CD14-positive monocyte (primary cell): ENCODE measurements around the gene ULBP3. TPM values are rescaled to one million over a fixed set of nuclear protein-coding genes. Genes with fewer than 3 reads are reported as not detected.

ENCODE experiments used
- DNase-seq, 3 donors: peaks; one replicate each; pipeline ENCODE4 v3.0.0-alpha.2; 2011 to 2022
- H2AFZ ChIP-seq: 2 replicates; pipeline ENCODE4 v1.6.0; 2012; ENCODE audit warnings: mild to moderate bottlenecking, low read depth, low read length, inconsistent platforms; ENCODE audit not compliant: insufficient read depth, poor library complexity, severe bottlenecking
- H3K27ac ChIP-seq, 2 donors: 1 replicate in 1 of 2; 2 replicates in 1 of 2; pipeline ENCODE4 v1.5.1; 2012 to 2013; ENCODE audit warnings: low read length in 2 of 2, control low read depth in 1 of 2, inconsistent platforms in 1 of 2, low read depth in 1 of 2, mild to moderate bottlenecking in 1 of 2
- H3K27me3 ChIP-seq, 2 donors: one replicate each; pipeline versions ENCODE4 v1.6.0 to v1.6.1; 2011 to 2013; ENCODE audit warnings: low read length in 2 of 2; ENCODE audit not compliant: control insufficient read depth in 2 of 2, insufficient read depth in 2 of 2
- H3K36me3 ChIP-seq, 2 donors: replicated peaks in 1 of 2; 1 replicate in 1 of 2; 2 replicates in 1 of 2; pipeline versions ENCODE4 v1.5.1 to v1.6.1; 2012 to 2013; ENCODE audit warnings: low read length in 2 of 2, control low read depth in 1 of 2, inconsistent platforms in 1 of 2, mild to moderate bottlenecking in 1 of 2; ENCODE audit not compliant: insufficient read depth in 2 of 2, control insufficient read depth in 1 of 2
- H3K4me1 ChIP-seq, 2 donors: 1 replicate in 1 of 2; 2 replicates in 1 of 2; pipeline versions ENCODE4 v1.5.1 to v1.6.1; 2012 to 2013; ENCODE audit warnings: low read length in 2 of 2, control low read depth in 1 of 2, inconsistent platforms in 1 of 2, mild to moderate bottlenecking in 1 of 2, moderate library complexity in 1 of 2; ENCODE audit not compliant: insufficient read depth in 2 of 2, control insufficient read depth in 1 of 2
- H3K4me2 ChIP-seq: replicated peaks from 2 replicates; pipeline ENCODE3; 2012; ENCODE audit warnings: low read length, moderate library complexity, mild to moderate bottlenecking; ENCODE audit not compliant: poor library complexity, severe bottlenecking; ENCODE audit errors: extremely low read depth
- H3K4me3 ChIP-seq, 3 experiments: fragments of 200-600 bp in 1 of 3; sonication (generic) in 1 of 3; replicated peaks in 1 of 3; 1 replicate in 2 of 3; 2 replicates in 1 of 3; pipeline ENCODE4 v1.5.1; 2011 to 2013; ENCODE audit warnings: low read length in 3 of 3, mild to moderate bottlenecking in 3 of 3, control low read depth in 2 of 3, low read depth in 2 of 3, inconsistent platforms in 1 of 3, moderate library complexity in 1 of 3
- H3K79me2 ChIP-seq: 2 replicates; pipeline ENCODE4 v1.6.0; 2012; ENCODE audit warnings: mild to moderate bottlenecking, control low read depth, inconsistent platforms, low read length, moderate library complexity; ENCODE audit not compliant: insufficient read depth
- H3K9ac ChIP-seq: 2 replicates; pipeline ENCODE4 v1.6.0; 2017; ENCODE audit warnings: low read length, mild to moderate bottlenecking; ENCODE audit not compliant: insufficient read depth, poor library complexity, severe bottlenecking
- H3K9me3 ChIP-seq, 2 donors: replicated peaks in 1 of 2; 1 replicate in 1 of 2; 2 replicates in 1 of 2; pipeline versions ENCODE4 v1.5.1 to v1.6.1; 2012 to 2013; ENCODE audit warnings: low read length in 2 of 2, control low read depth in 1 of 2; ENCODE audit not compliant: control insufficient read depth in 1 of 2, insufficient read depth in 1 of 2
- H4K20me1 ChIP-seq: 2 replicates; pipeline ENCODE4 v1.6.0; 2012; ENCODE audit warnings: mild to moderate bottlenecking, low read length, control low read depth, moderate library complexity; ENCODE audit not compliant: insufficient read depth
- H3K27ac Mint-ChIP-seq, 7 donors: one replicate each; pipeline ENCODE4 v1.8.0; 2020; ENCODE audit warnings: mild to moderate bottlenecking in 7 of 7, mixed read lengths in 7 of 7, moderate library complexity in 6 of 7, inconsistent platforms in 2 of 7
- H3K27me3 Mint-ChIP-seq, 3 donors: one replicate each; pipeline ENCODE4 v1.8.0; 2021 to 2022; ENCODE audit warnings: low read depth in 3 of 3, mild to moderate bottlenecking in 3 of 3, mixed read lengths in 3 of 3, moderate library complexity in 3 of 3, inconsistent platforms in 1 of 3
- H3K36me3 Mint-ChIP-seq, 2 donors: one replicate each; pipeline ENCODE4 v1.8.0; 2020; ENCODE audit warnings: mixed read lengths in 2 of 2, inconsistent platforms in 1 of 2, mild to moderate bottlenecking in 1 of 2
- H3K4me1 Mint-ChIP-seq: one replicate; pipeline ENCODE4 v1.8.0; 2020; ENCODE audit warnings: mild to moderate bottlenecking, mixed read lengths
- H3K4me3 Mint-ChIP-seq, 2 donors: one replicate each; pipeline ENCODE4 v1.8.0; 2020; ENCODE audit warnings: mild to moderate bottlenecking in 2 of 2, mixed read lengths in 2 of 2, moderate library complexity in 1 of 2
- H3K9me3 Mint-ChIP-seq, 7 donors: one replicate each; pipeline ENCODE4 v1.8.0; 2020 to 2022; ENCODE audit warnings: mixed read lengths in 7 of 7, mild to moderate bottlenecking in 6 of 7, moderate library complexity in 6 of 7, inconsistent platforms in 2 of 7
- WGBS: methylation state at CpG from one replicate; pipeline ENCODE4 v1.1.5; 2013; ENCODE audit warnings: missing lambda C conversion rate; ENCODE audit not compliant: insufficient coverage; 5-methylcytosine and 5-hydroxymethylcytosine counted together
- intact Hi-C, 2 donors: fragments of 100-400 bp; cut with micrococcal nuclease; formaldehyde crosslinking; loops; one replicate each; pipeline versions ENCODE4 v1.15.0 to v1.15.1; 2023
- polyA plus RNA-seq, 3 donors: library from polyadenylated mRNA; depleted of rRNA in 1 of 3; unstranded in 2 of 3; stranded (reverse) in 1 of 3; fragments of 300-500 nt in 2 of 3; fragments of >200 nt in 1 of 3; fragmentation: Illumina TruSeq in 2 of 3; gene quantifications; 1 replicate in 2 of 3; 2 replicates in 1 of 3; pipeline ENCODE4 v1.2.3, GENCODE V29; 2012 to 2021
- TF ChIP-seq, protein P1 (sequence below): fragments of 200-600 bp; IDR thresholded peaks from one replicate; pipeline ENCODE4 v1.8.0; 2022; ENCODE audit warnings: antibody characterized with exemption, mild to moderate bottlenecking

ULBP3 gene
- polyA plus RNA-seq, 3 donors, result 0.08 TPM; not detected in 2

DNA sequence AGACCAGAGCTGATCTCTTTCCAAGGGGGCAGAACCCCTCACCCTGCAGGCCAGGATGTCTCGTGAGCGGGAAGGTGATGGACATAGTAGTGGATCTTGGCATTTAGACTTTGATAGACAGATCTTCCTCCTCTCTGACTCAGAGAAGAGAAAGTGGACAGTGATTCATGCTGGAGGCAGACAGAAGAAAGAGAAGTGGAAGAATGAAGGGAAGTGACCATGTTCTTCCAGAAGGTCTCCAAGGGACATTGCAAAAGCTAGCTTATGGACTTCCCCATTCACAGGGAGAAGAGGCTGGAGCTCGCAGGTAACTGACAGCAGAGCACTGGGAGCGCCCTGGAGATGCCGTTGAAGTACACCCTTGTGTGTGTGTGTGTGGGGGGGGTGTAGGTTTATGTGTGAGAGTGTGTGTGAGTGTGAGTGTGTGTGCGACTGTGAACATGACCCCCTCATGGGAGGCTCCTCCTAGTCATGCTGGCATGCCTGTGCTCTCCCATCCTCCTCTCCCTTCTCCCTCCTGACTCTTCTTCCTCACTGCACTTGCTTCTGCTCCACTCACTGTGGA lies 35.6 kb downstream of the ULBP3 start:
- TF ChIP-seq, protein P1, sequence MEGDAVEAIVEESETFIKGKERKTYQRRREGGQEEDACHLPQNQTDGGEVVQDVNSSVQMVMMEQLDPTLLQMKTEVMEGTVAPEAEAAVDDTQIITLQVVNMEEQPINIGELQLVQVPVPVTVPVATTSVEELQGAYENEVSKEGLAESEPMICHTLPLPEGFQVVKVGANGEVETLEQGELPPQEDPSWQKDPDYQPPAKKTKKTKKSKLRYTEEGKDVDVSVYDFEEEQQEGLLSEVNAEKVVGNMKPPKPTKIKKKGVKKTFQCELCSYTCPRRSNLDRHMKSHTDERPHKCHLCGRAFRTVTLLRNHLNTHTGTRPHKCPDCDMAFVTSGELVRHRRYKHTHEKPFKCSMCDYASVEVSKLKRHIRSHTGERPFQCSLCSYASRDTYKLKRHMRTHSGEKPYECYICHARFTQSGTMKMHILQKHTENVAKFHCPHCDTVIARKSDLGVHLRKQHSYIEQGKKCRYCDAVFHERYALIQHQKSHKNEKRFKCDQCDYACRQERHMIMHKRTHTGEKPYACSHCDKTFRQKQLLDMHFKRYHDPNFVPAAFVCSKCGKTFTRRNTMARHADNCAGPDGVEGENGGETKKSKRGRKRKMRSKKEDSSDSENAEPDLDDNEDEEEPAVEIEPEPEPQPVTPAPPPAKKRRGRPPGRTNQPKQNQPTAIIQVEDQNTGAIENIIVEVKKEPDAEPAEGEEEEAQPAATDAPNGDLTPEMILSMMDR, result no peak

DNA sequence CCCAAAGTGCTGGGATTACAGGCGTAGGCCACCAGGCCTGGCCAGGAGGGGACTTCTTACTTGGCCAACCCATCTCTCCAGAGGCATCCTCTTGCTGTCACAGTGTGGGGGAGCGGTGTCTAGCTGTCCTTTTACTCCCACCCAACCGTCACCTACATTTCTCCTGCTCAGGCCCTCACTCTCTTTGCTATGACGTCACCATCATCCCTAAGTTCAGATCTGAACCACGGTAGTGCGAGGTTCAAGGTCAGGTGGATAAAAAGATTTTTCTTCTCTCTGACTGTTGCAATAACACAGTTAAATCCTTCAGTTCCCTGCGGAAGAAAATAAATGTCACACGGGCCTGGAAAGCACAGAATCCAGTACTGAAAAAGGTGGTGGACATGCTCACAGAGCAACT lies 36.3 kb downstream of the ULBP3 start:
- peaks cover 54 to 68% (median 66%) of the 10 kb centered on the region in 3 donors for H3K27me3 Mint-ChIP-seq
- H3K4me3 Mint-ChIP-seq, result peak overlapping the region in 1 of 2 donors; percentile 19
- no peak for DNase-seq
- no peak overlapping the region for H3K27ac Mint-ChIP-seq
- Histone ChIP-seq H3K27ac (no peak overlapping the region), H3K36me3 (no peaks in the 10 kb centered on the region), H3K4me1 (peaks cover 8% of the 10 kb centered on the region in 2 donors), H3K9me3 (peaks cover 0 to 10% of the 10 kb centered on the region in 2 donors), H3K4me3 (no peak overlapping the region), H3K4me2 (no peak overlapping the region), H3K27me3 (peaks cover 26 to 51% of the 10 kb centered on the region in 2 donors), H3K9ac (no peak overlapping the region), H2AFZ (no peak overlapping the region), H3K79me2 (no peaks in the 10 kb centered on the region), H4K20me1 (no peaks in the 10 kb centered on the region)
- WGBS, result 94% methylated on average over 5 of the region's 8 CpGs
- H3K4me1 Mint-ChIP-seq, result peaks cover 12% of the 10 kb centered on the region
- TF ChIP-seq, protein P1, result no peak
- H3K36me3 Mint-ChIP-seq, result peaks cover 0 to 5% of the 10 kb centered on the region in 2 donors
- intact Hi-C loops, result no loop called here
- H3K9me3 Mint-ChIP-seq, result peaks cover 0 to 6% (median 3%) of the 10 kb centered on the region in 7 donors

More for the DNA sequence above, 35.6 kb downstream of the ULBP3 start:
- Histone ChIP-seq H3K27me3 (peaks cover 32 to 52% of the 10 kb centered on the region in 2 donors), H3K4me1 (peaks cover 8 to 9% of the 10 kb centered on the region in 2 donors), H4K20me1 (no peaks in the 10 kb centered on the region), H2AFZ (no peak overlapping the region), H3K4me3 (no peak overlapping the region), H3K79me2 (no peaks in the 10 kb centered on the region), H3K4me2 (no peak overlapping the region), H3K9ac (no peak overlapping the region), H3K36me3 (no peaks in the 10 kb centered on the region), H3K9me3 (peaks cover 0 to 17% of the 10 kb centered on the region in 2 donors), H3K27ac (no peak overlapping the region)
- intact Hi-C loops, result no loop called here
- peaks cover 0 to 7% (median 3%) of the 10 kb centered on the region in 7 donors for H3K9me3 Mint-ChIP-seq
- no CpG with 5 or more reads among the region's 6 CpGs for WGBS
- peaks cover 54 to 69% (median 66%) of the 10 kb centered on the region in 3 donors for H3K27me3 Mint-ChIP-seq
- H3K4me1 Mint-ChIP-seq, result peaks cover 12% of the 10 kb centered on the region
- no peak overlapping the region for H3K27ac Mint-ChIP-seq
- H3K4me3 Mint-ChIP-seq, result no peak overlapping the region
- peak; percentile 44 to 78 (median 59) for DNase-seq
- peaks cover 0 to 5% of the 10 kb centered on the region in 2 donors for H3K36me3 Mint-ChIP-seq
